ENCODE measurements around the gene PDE6H.

The PDE6H gene

GRCh38 chr12:14976658-14977057 is 3.8 kb downstream of the PDE6H start:
- DNase-seq: no peak

GRCh38 chr12:14979468-14979867 is 6.6 kb downstream of the PDE6H start:
- DNase-seq: no peak

GRCh38 chr12:14981049-14981448 is 8.2 kb downstream of the PDE6H start:
- no peak for DNase-seq

GRCh38 chr12:14982562-14982961 is 9.7 kb downstream of the PDE6H start:
- no peak for DNase-seq

GRCh38 chr12:14982991-14983390 is 10.1 kb downstream of the PDE6H start:
- no peak for DNase-seq

- DNase-seq: no peak
These were observed 11.2 kb downstream of the PDE6H start for GRCh38 chr12:14984036-14984435.

- no peak for DNase-seq
These were observed 12.0 kb downstream of the PDE6H start for GRCh38 chr12:14984766-14985285.

- DNase-seq: no peak
These were observed 13.6 kb downstream of the PDE6H start for GRCh38 chr12:14986449-14986848.

- no peak for DNase-seq
These were observed 15.2 kb downstream of the PDE6H start for GRCh38 chr12:14988035-14988434.

GRCh38 chr12:14989790-14990189 is 16.9 kb downstream of the PDE6H start:
- DNase-seq: no peak

GRCh38 chr12:14991069-14991468 is 18.2 kb downstream of the PDE6H start:
- DNase-seq: no peak

GRCh38 chr12:14992673-14993072 is 19.8 kb downstream of the PDE6H start:
- DNase-seq: no peak

GRCh38 chr12:14993117-14993516 is 20.3 kb downstream of the PDE6H start:
- no peak for DNase-seq

- DNase-seq: peak; percentile 21
These were observed 20.9 kb downstream of the PDE6H start for GRCh38 chr12:14993537-14994266.

- no peak for DNase-seq
These were observed 21.8 kb downstream of the PDE6H start for GRCh38 chr12:14994610-14995009.

GRCh38 chr12:14995583-14996425 is 23.0 kb downstream of the PDE6H start:
- DNase-seq: no peak

GRCh38 chr12:14997998-14998397 is 25.2 kb downstream of the PDE6H start:
- no peak for DNase-seq

- DNase-seq: no peak
These were observed 26.3 kb downstream of the PDE6H start for GRCh38 chr12:14999021-14999694.

GRCh38 chr12:14999695-15000365 is 27.0 kb downstream of the PDE6H start:
- DNase-seq: no peak

- no peak for DNase-seq
These were observed 27.7 kb downstream of the PDE6H start for GRCh38 chr12:15000575-15000974.

GRCh38 chr12:15001733-15002382 is 29.0 kb downstream of the PDE6H start:
- no peak for DNase-seq

- DNase-seq: no peak
These were observed 31.6 kb downstream of the PDE6H start for GRCh38 chr12:15004421-15004820.

All from stimulated activated CD4-positive, alpha-beta T cell treated with anti-CD3 and anti-CD28 coated beads, Interleukin-1b, Interleukin-23, amount 100 ng/mL, for 48 hours (primary cell).